Endothelial cell of umbilical vein (primary cell): ENCODE data around the gene PRAMEF12. TPM values are rescaled to one million over a fixed set of nuclear protein-coding genes. Genes with fewer than 3 reads are reported as not detected.

ENCODE experiments used
- BruUV-seq: library from RNA; stranded (reverse); fragments of 400-500 nt; replicated peaks from 2 replicates; lab custom pipeline; 2021; lab: Mats Ljungman, UMichigan
- CTCF ChIA-PET: fragments of 300-600, 350-600 bp; sonication (Branson Sonifier 250); formaldehyde crosslinking; loops from one replicate; lab custom pipeline; 2021; ENCODE audit warnings: antibody characterized with exemption, inconsistent platforms; lab: Charles Lee
- POLR2A ChIA-PET: fragments of 300-600, 350-600 bp; sonication (Branson Sonifier 250); formaldehyde crosslinking; loops from one replicate; lab custom pipeline; 2021; ENCODE audit warnings: antibody characterized with exemption, inconsistent platforms; lab: Charles Lee
- DNase-seq: peaks from one replicate; pipeline ENCODE4 v3.0.0-alpha.2; 2011; ENCODE audit warnings: low read depth, low spot score
- FAIRE-seq: peaks from 2 replicates; lab custom pipeline; 2011; peaks lifted over from hg19 to GRCh38; lab: Jason Lieb, UNC
- H2AFZ ChIP-seq: 2 replicates; pipeline ENCODE4 v1.6.0; 2012; ENCODE audit warnings: low read depth, low read length, control low read depth, inconsistent platforms
- H3K27ac ChIP-seq: 2 replicates; pipeline ENCODE4 v1.5.1; 2011; ENCODE audit warnings: low read depth, mild to moderate bottlenecking, control low read depth, low read length, moderate library complexity; ENCODE audit not compliant: insufficient read depth
- H3K27me3 ChIP-seq, 2 experiments: 2 replicates each; pipeline versions ENCODE4 v1.6.0 to v1.6.1; 2011; ENCODE audit warnings: low read length in 2 of 2, mixed read lengths in 1 of 2; ENCODE audit not compliant: control insufficient read depth in 2 of 2, insufficient read depth in 2 of 2
- H3K36me3 ChIP-seq, 2 experiments: 2 replicates in 1 of 2; 3 replicates in 1 of 2; pipeline ENCODE4 v1.5.1; 2011; ENCODE audit warnings: low read length in 2 of 2, mild to moderate bottlenecking in 1 of 2, moderate library complexity in 1 of 2; ENCODE audit not compliant: control insufficient read depth in 2 of 2, insufficient read depth in 2 of 2; ENCODE audit errors: extremely low read depth in 1 of 2
- H3K4me1 ChIP-seq: 3 replicates; pipeline ENCODE4 v1.5.1; 2011; ENCODE audit warnings: mild to moderate bottlenecking, low read length; ENCODE audit not compliant: control insufficient read depth, insufficient read depth; ENCODE audit errors: extremely low read depth
- H3K4me2 ChIP-seq: 2 replicates; pipeline ENCODE4 v1.6.1; 2011; ENCODE audit warnings: low read length, control low read depth, mixed read lengths; ENCODE audit not compliant: insufficient read depth
- H3K4me3 ChIP-seq, 3 experiments: fragments of 200-600 bp in 1 of 3; sonication (generic), shearing (Covaris generic) in 1 of 3; replicated peaks in 1 of 3; 2 replicates each; pipeline ENCODE4 v1.5.1; 2011 to 2016; ENCODE audit warnings: control low read depth in 3 of 3, low read length in 3 of 3, mild to moderate bottlenecking in 2 of 3, inconsistent platforms in 1 of 3, low read depth in 1 of 3, moderate library complexity in 1 of 3; ENCODE audit not compliant: insufficient read depth in 1 of 3
- H3K79me2 ChIP-seq: 2 replicates; pipeline ENCODE4 v1.6.0; 2012; ENCODE audit warnings: low read length, inconsistent platforms; ENCODE audit not compliant: control insufficient read depth, insufficient read depth
- H3K9ac ChIP-seq: replicated peaks from 2 replicates; pipeline ENCODE3; 2011; ENCODE audit warnings: low read length, control low read depth; ENCODE audit not compliant: insufficient read depth; ENCODE audit errors: extremely low read depth
- H3K9me1 ChIP-seq: replicated peaks from 3 replicates; pipeline ENCODE4 v1.6.0; 2011; ENCODE audit warnings: mild to moderate bottlenecking, low read length; ENCODE audit not compliant: control insufficient read depth, insufficient read depth; ENCODE audit errors: extremely low read depth
- H3K9me3 ChIP-seq: replicated peaks from 2 replicates; pipeline ENCODE4 v1.5.1; 2012; ENCODE audit warnings: low read length, inconsistent platforms; ENCODE audit not compliant: control insufficient read depth, insufficient read depth
- H4K20me1 ChIP-seq: replicated peaks from 2 replicates; pipeline ENCODE3; 2011; ENCODE audit warnings: mild to moderate bottlenecking, low read length; ENCODE audit not compliant: control insufficient read depth, insufficient read depth; ENCODE audit errors: extremely low read depth
- EZH2 ChIP-seq: IDR thresholded peaks from 2 replicates; pipeline ENCODE4 v1.6.1; 2012; ENCODE audit warnings: borderline replicate concordance, low read depth, mild to moderate bottlenecking, moderate library complexity, low read length, inconsistent platforms; ENCODE audit not compliant: severe bottlenecking
- FOS ChIP-seq: IDR thresholded peaks from 2 replicates; pipeline ENCODE4 v1.6.1; 2011; ENCODE audit warnings: mild to moderate bottlenecking, low read length, moderate library complexity, borderline replicate concordance; ENCODE audit not compliant: insufficient read depth
- GATA2 ChIP-seq: IDR thresholded peaks from 2 replicates; pipeline ENCODE4 v1.7.0; 2011; ENCODE audit warnings: low read depth, mild to moderate bottlenecking, moderate library complexity, mixed read lengths, low read length; ENCODE audit not compliant: insufficient read length, insufficient read depth
- JUN ChIP-seq: IDR thresholded peaks from 2 replicates; pipeline ENCODE4 v1.6.1; 2011; ENCODE audit warnings: borderline replicate concordance, low read depth; ENCODE audit not compliant: insufficient read length, insufficient read depth
- MYC ChIP-seq: IDR thresholded peaks from one replicate; pipeline ENCODE4 v1.6.1; 2011; ENCODE audit warnings: mild to moderate bottlenecking, low read depth, low read length
- POLR2A ChIP-seq: IDR thresholded peaks from 2 replicates; pipeline ENCODE4 v1.6.1; 2012; ENCODE audit warnings: low read depth, mild to moderate bottlenecking, control low read depth, low read length
- POLR2AphosphoS5 ChIP-seq: IDR thresholded peaks from 2 replicates; pipeline ENCODE4 v1.6.1; 2012; ENCODE audit warnings: low read depth, mild to moderate bottlenecking, control low read depth, low read length, moderate library complexity; ENCODE audit not compliant: insufficient read depth
- dilution Hi-C: fragments of 300-500 bp; cut with MboI; formaldehyde crosslinking; loops from one replicate; pipeline ENCODE4 v1.15.0; 2019; ENCODE audit warnings: low sequenced_read_pairs; ENCODE audit not compliant: extremely low pct_ligation_motif_present
- intact Hi-C: fragments of 100-400 bp; cut with micrococcal nuclease; formaldehyde crosslinking; loops from one replicate; pipeline ENCODE4 v1.10.0; 2022
- polyA plus RNA-seq, 4 experiments: library from polyadenylated mRNA; depleted of rRNA in 3 of 4; stranded (reverse) in 3 of 4; unstranded in 1 of 4; fragments of >200 nt; gene quantifications; 2 replicates each; pipeline versions ENCODE4 v1.2.1 to v1.2.3, GENCODE V29; 2011 to 2012; ENCODE audit warnings: missing spikeins in 1 of 4
- total RNA-seq: library from RNA; stranded (reverse); gene quantifications from 2 replicates; pipeline ENCODE4 v1.2.3, GENCODE V29; 2021
- TF ChIP-seq, protein P1 (sequence below): IDR thresholded peaks from 2 replicates; pipeline ENCODE4 v1.6.1; 2011; ENCODE audit not compliant: insufficient read depth, insufficient read length
- TF ChIP-seq, protein P2 (sequence below), 2 donors: IDR thresholded peaks; 1 replicate in 1 of 2; 2 replicates in 1 of 2; pipeline ENCODE4 v1.5.1; 2011; ENCODE audit warnings: low read length in 2 of 2, mild to moderate bottlenecking in 2 of 2, moderate library complexity in 2 of 2, control low read depth in 1 of 2, inconsistent platforms in 1 of 2, low read depth in 1 of 2; ENCODE audit not compliant: insufficient read depth in 1 of 2; ENCODE audit errors: extremely low read depth in 1 of 2

Gene PRAMEF12
- total and polyA plus RNA-seq, 2 donors (not counting 3 experiments of a cell fraction or from before 2014, with no cell fraction given): not detected

DNA sequence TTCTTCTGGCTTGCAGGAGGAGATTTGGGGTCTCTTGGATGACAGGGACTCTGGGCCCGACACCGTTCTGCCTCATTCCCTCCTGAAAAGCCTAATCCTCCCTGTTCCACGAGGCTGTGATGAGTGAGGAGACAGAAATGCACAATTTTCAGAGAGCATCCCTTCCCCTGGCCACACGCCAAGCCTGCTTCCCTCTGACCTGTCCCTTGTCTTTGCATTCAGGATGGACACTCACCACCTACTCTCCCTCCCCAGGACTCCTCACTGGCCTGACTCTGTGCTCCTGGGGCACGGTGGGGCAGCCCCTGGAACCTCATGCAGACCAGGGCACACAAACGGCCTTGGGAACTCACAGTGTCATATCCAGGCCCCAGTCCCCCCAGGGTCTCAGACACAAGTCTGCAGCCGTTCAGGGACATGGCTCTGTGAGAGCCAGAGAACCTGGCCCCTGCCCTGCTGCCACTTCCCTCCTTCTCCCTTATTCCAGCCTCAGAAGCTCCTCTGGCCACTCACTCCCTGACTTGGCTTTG lies 3.5 kb upstream of the PRAMEF12 start:
- TF ChIP-seq JUN: no peak
- TF ChIP-seq, protein P1, sequence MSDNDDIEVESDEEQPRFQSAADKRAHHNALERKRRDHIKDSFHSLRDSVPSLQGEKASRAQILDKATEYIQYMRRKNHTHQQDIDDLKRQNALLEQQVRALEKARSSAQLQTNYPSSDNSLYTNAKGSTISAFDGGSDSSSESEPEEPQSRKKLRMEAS: no peak
- TF ChIP-seq GATA2: no peak
- no peak for TF ChIP-seq FOS
- TF ChIP-seq EZH2: no peak
- no peak for TF ChIP-seq POLR2A
- TF ChIP-seq MYC: no peak
- TF ChIP-seq POLR2AphosphoS5: no peak
- TF ChIP-seq, protein P2, sequence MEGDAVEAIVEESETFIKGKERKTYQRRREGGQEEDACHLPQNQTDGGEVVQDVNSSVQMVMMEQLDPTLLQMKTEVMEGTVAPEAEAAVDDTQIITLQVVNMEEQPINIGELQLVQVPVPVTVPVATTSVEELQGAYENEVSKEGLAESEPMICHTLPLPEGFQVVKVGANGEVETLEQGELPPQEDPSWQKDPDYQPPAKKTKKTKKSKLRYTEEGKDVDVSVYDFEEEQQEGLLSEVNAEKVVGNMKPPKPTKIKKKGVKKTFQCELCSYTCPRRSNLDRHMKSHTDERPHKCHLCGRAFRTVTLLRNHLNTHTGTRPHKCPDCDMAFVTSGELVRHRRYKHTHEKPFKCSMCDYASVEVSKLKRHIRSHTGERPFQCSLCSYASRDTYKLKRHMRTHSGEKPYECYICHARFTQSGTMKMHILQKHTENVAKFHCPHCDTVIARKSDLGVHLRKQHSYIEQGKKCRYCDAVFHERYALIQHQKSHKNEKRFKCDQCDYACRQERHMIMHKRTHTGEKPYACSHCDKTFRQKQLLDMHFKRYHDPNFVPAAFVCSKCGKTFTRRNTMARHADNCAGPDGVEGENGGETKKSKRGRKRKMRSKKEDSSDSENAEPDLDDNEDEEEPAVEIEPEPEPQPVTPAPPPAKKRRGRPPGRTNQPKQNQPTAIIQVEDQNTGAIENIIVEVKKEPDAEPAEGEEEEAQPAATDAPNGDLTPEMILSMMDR (IDR thresholded peaks at IDR 0.05; ENCODE audit: extremely low read depth in 1 of 2, insufficient read depth in 1 of 2, low read depth in 1 of 2, low read length in 2 of 2): no peak
- Histone ChIP-seq H2AFZ (no peak overlapping the region), H3K27ac (no peak overlapping the region), H3K9me1 (no peaks in the 10 kb centered on the region), H3K9ac (no peak overlapping the region), H3K9me3 (no peaks in the 10 kb centered on the region), H3K4me2 (no peak overlapping the region), H3K4me1 (no peaks in the 10 kb centered on the region), H3K36me3 (no peaks in the 10 kb centered on the region), H3K27me3 (no peaks in the 10 kb centered on the region), H3K79me2 (no peaks in the 10 kb centered on the region), H3K4me3 (no peak overlapping the region), H4K20me1 (no peaks in the 10 kb centered on the region)
- POLR2A ChIA-PET: no interaction called here
- no peak for DNase-seq
- no peak for FAIRE-seq
- intact Hi-C loops (no loop called here), dilution Hi-C loops (no loop called here)
- CTCF ChIA-PET: no interaction called here
- no TSS peak for BruUV-seq
